GM19240 (cell line): ENCODE measurements around the gene USP3.
A peak's percentile ranks its signal among the peaks of the same experiment; 100 is the strongest.

Experiments used
- DNase-seq: peaks from one replicate; pipeline ENCODE4 v3.0.0; 2011; ENCODE audit warnings: low spot score; ENCODE audit not compliant: insufficient read length

Gene USP3

GRCh38 chr15:63582718-63583426 is 78.5 kb downstream of the USP3 start:
- no peak for DNase-seq

- no peak for DNase-seq
Measured at GRCh38 chr15:63586790-63587189, 82.4 kb downstream of the USP3 start.

- DNase-seq, result no peak
Measured at GRCh38 chr15:63587527-63587926, 83.1 kb downstream of the USP3 start.

GRCh38 chr15:63588826-63589225 is 84.4 kb downstream of the USP3 start:
- no peak for DNase-seq

- DNase-seq, result no peak
Measured at GRCh38 chr15:63593705-63594671, 89.6 kb downstream of the USP3 start.

- DNase-seq, result no peak
Measured at GRCh38 chr15:63595065-63595464, 90.7 kb downstream of the USP3 start.

GRCh38 chr15:63595688-63596087 is 91.3 kb downstream of the USP3 start:
- no peak for DNase-seq

GRCh38 chr15:63596676-63597037 is 92.3 kb downstream of the USP3 start:
- DNase-seq, result no peak

- no peak for DNase-seq
Measured at GRCh38 chr15:63597038-63597790, 92.8 kb downstream of the USP3 start, which contains the start of gene FBXL22. FBXL22 (plus strand) TSS chr15:63597387; CDS start chr15:63597393, 6 bp downstream.

- no peak for DNase-seq
Measured at GRCh38 chr15:63597821-63598220, 93.4 kb downstream of the USP3 start.

GRCh38 chr15:63598473-63599400 is 94.3 kb downstream of the USP3 start:
- DNase-seq, result no peak

- DNase-seq, result no peak
Measured at GRCh38 chr15:63599401-63600000, 95.1 kb downstream of the USP3 start.

- no peak for DNase-seq
Measured at GRCh38 chr15:63600001-63600615, 95.7 kb downstream of the USP3 start.

GRCh38 chr15:63600616-63601025 is 96.2 kb downstream of the USP3 start:
- DNase-seq, result peak; percentile 64

- no peak for DNase-seq
Measured at GRCh38 chr15:63601026-63601703, 96.8 kb downstream of the USP3 start.

GRCh38 chr15:63601704-63602185 is 97.4 kb downstream of the USP3 start:
- no peak for DNase-seq

- no peak for DNase-seq
Measured at GRCh38 chr15:63602595-63602994, 98.2 kb downstream of the USP3 start.

- no peak for DNase-seq
Measured at GRCh38 chr15:63603516-63603915, 99.1 kb downstream of the USP3 start.

GRCh38 chr15:63604281-63604680 is 99.9 kb downstream of the USP3 start:
- DNase-seq, result no peak
